PFSK-1 (cell line): Measurements from ENCODE around the gene RAD23B.

Experiments used
- FOXP2 ChIP-seq: optimal IDR thresholded peaks from 2 replicates; pipeline ENCODE3; 2011; ENCODE audit warnings: borderline replicate concordance, control low read depth, inconsistent platforms; ENCODE audit not compliant: insufficient read depth; ENCODE audit errors: extremely low read length, extremely low read depth
- POLR2AphosphoS5 ChIP-seq: IDR thresholded peaks from 2 replicates; pipeline ENCODE4 v1.6.1; 2012; ENCODE audit warnings: low read depth, mild to moderate bottlenecking, control low read depth, low read length, moderate library complexity
- SIN3A ChIP-seq: IDR thresholded peaks from 2 replicates; pipeline ENCODE4 v1.6.1; 2012; ENCODE audit warnings: mild to moderate bottlenecking, low read length, moderate library complexity, borderline replicate concordance; ENCODE audit not compliant: insufficient read depth
- TAF1 ChIP-seq: IDR thresholded peaks from 2 replicates; pipeline ENCODE4 v1.6.1; 2012; ENCODE audit warnings: low read length, control low read depth, borderline replicate concordance; ENCODE audit not compliant: insufficient read depth
- TF ChIP-seq, protein P1 (sequence below), 2 experiments: IDR thresholded peaks; 2 replicates each; pipeline versions ENCODE4 v1.6.1 to v1.8.0; 2011 to 2012; ENCODE audit warnings: low read depth in 2 of 2, low read length in 2 of 2, control low read depth in 1 of 2, inconsistent platforms in 1 of 2, mild to moderate bottlenecking in 1 of 2, moderate library complexity in 1 of 2; ENCODE audit not compliant: insufficient read depth in 1 of 2

RAD23B gene

DNA sequence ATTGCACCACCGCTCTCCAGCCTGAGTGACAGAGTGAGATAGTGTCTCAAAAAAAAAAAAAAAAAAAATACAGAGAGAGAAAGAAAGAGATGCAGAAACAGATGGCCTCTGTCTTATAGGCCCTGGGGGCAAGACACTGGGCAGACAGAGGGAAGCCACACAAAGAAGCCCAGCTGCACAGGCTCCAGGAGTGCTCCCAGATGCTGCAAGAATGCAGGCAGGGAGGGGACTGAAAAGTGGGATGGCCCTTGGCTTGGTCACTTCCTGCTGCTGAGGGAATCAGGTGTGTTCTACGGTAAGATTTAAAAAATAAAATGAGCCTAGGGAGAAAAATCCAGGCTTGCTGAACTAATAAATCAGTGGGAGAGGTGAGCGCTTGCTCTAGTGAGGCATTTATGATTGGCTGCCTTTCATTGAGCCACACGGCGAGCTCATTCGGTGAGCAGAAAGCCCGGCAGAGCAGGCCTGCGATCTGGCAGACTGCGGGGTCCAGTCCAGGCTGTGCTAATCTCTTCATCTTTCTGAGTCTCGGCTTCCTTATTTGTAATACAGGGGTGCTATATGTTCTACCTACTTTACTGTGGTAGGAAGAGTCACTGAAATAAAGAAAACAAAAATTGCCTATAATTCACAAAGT, 80.6 kb downstream of the RAD23B start:
- TF ChIP-seq SIN3A = no peak
- no peak for TF ChIP-seq POLR2AphosphoS5
- TF ChIP-seq FOXP2 = no peak
- TF ChIP-seq TAF1 = no peak
- TF ChIP-seq, protein P1, sequence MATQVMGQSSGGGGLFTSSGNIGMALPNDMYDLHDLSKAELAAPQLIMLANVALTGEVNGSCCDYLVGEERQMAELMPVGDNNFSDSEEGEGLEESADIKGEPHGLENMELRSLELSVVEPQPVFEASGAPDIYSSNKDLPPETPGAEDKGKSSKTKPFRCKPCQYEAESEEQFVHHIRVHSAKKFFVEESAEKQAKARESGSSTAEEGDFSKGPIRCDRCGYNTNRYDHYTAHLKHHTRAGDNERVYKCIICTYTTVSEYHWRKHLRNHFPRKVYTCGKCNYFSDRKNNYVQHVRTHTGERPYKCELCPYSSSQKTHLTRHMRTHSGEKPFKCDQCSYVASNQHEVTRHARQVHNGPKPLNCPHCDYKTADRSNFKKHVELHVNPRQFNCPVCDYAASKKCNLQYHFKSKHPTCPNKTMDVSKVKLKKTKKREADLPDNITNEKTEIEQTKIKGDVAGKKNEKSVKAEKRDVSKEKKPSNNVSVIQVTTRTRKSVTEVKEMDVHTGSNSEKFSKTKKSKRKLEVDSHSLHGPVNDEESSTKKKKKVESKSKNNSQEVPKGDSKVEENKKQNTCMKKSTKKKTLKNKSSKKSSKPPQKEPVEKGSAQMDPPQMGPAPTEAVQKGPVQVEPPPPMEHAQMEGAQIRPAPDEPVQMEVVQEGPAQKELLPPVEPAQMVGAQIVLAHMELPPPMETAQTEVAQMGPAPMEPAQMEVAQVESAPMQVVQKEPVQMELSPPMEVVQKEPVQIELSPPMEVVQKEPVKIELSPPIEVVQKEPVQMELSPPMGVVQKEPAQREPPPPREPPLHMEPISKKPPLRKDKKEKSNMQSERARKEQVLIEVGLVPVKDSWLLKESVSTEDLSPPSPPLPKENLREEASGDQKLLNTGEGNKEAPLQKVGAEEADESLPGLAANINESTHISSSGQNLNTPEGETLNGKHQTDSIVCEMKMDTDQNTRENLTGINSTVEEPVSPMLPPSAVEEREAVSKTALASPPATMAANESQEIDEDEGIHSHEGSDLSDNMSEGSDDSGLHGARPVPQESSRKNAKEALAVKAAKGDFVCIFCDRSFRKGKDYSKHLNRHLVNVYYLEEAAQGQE (IDR thresholded peaks at IDR 0.05; ENCODE audit: insufficient read depth in 1 of 2, low read depth in 2 of 2, low read length in 2 of 2) = no peak

DNA sequence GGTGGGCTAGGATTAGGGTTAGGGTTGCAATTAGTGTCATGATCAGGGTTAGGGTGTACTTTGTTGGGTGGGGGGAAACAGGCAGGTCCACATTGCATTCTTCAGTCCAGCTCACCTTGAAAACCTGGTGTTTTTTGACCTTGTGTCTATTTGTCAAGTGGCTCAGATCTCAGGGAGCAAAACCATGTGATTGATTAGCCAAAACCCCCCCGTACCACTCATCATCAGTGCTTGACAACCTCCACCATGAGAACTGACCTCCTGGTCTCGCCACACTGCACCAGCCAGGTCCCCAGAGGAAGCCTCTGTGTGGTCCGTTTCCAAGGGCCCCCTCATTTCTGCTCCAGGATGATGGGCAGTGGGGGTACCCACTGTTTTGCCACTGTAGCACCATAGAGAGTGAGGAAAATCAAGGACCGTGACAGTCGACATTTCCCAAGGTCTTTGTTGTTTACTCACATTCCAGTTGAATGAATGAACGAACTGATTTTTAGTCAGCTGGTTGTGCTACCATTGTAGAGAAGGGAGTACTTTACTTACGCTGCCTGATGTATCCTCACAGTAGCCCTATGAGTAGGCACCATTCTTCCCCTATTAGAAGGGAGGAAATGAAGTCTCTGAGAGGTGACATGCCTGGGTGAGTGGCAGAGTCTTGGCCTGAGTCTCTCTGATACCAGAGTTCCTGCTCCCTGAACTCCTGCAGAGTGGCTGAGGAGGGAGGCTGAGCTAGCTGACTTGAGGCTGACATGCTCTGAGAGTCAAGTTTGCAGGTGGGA, 84.8 kb downstream of the RAD23B start:
- TF ChIP-seq SIN3A = no peak
- no peak for TF ChIP-seq TAF1
- TF ChIP-seq, protein P1 (IDR thresholded peaks at IDR 0.05; ENCODE audit: insufficient read depth in 1 of 2, low read depth in 2 of 2, low read length in 2 of 2) = no peak
- TF ChIP-seq FOXP2 = no peak
- TF ChIP-seq POLR2AphosphoS5 = no peak

DNA sequence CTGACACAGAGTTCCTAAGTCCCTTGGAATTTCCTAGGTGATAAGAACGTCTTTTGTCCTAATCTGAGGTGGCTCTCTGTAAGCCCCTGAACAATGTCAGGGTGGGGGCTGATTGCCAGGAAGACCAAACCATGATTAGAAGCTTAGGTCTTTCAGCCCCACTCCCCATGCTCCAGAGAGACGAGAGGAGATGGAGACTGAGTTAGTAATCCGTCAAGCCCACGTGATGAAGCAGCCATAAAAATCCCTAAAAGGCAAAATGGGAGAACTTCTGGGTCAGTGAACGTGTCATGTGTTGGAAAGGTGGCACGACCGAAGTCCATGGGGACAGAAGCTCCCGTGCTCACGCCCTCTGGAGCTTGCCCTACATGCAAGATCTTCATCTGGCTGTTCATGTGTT, 85.6 kb downstream of the RAD23B start:
- TF ChIP-seq, protein P1 (IDR thresholded peaks at IDR 0.05; ENCODE audit: insufficient read depth in 1 of 2, low read depth in 2 of 2, low read length in 2 of 2) = no peak
- TF ChIP-seq POLR2AphosphoS5 (no peak), TAF1 (no peak), SIN3A (no peak), FOXP2 (no peak)

DNA sequence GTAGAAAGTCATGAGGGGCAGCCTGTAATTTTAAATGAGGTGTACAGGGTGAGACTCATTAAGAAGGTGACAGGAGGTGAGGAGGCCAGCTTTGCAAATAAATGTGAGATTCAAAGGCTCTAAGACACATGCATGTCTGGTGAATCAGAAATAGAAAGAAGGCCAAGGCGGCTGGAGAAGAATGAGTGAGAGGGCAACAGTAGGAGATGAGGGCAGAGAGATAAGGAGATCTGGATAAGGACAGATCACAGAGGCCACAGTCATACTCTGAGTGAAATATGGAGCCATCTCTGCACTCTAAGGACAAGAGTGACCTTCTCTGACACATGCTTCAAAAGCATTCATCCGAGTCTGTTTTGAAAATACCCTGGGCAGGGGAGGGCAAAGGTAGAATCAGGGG, 90.7 kb downstream of the RAD23B start:
- no peak for TF ChIP-seq FOXP2
- TF ChIP-seq, protein P1 (IDR thresholded peaks at IDR 0.05; ENCODE audit: insufficient read depth in 1 of 2, low read depth in 2 of 2, low read length in 2 of 2) = no peak
- no peak for TF ChIP-seq SIN3A
- no peak for TF ChIP-seq POLR2AphosphoS5
- no peak for TF ChIP-seq TAF1
